Thyroid gland (tissue), 4 donors: ENCODE results near the gene RPSA.

Source experiments
- CTCF ChIP-seq, 6 experiments: fragments of 200-600 bp in 3 of 6; fragments of 450-650 bp in 3 of 6; sonication (generic) in 3 of 6; IDR thresholded peaks; one replicate each; pipeline ENCODE4 v1.5.1; 2016 to 2019; ENCODE audit warnings: antibody characterized with exemption in 6 of 6, mild to moderate bottlenecking in 2 of 6, inconsistent platforms in 1 of 6, moderate library complexity in 1 of 6
- POLR2A ChIP-seq, 2 donors: fragments of 450-650 bp; IDR thresholded peaks; one replicate each; pipeline ENCODE4 v1.6.1; 2017; ENCODE audit warnings: antibody characterized with exemption in 2 of 2, mild to moderate bottlenecking in 2 of 2, moderate library complexity in 1 of 2

GRCh38 chr3:39432342-39432741 is 25.8 kb downstream of the RPSA start:
- TF ChIP-seq POLR2A (IDR thresholded peaks at IDR 0.05) (no peak), CTCF (IDR thresholded peaks at IDR 0.05) (no peak)
